Ovary (tissue), 9 donors: ENCODE results near the gene KCNAB1. TPM values are rescaled to one million over a fixed set of nuclear protein-coding genes. Genes with fewer than 3 reads are reported as not detected.

Experiments
- DNase-seq, 5 donors: peaks; one replicate each; pipeline ENCODE4 v3.0.0-alpha.2; 2019 to 2020
- H3K27ac ChIP-seq, 2 donors: fragments of 200-600 bp; one replicate each; pipeline versions ENCODE4 v1.5.1 to v1.8.0; 2019 to 2022
- H3K27me3 ChIP-seq: fragments of 200-600 bp; one replicate; pipeline ENCODE4 v1.8.0; 2022
- H3K36me3 ChIP-seq: fragments of 200-600 bp; sonication (generic); one replicate; pipeline ENCODE4 v1.5.1; 2019
- H3K4me1 ChIP-seq: one replicate; pipeline ENCODE4 v1.8.1; 2013; ENCODE audit warnings: mild to moderate bottlenecking, moderate library complexity; ENCODE audit not compliant: insufficient read depth
- H3K4me3 ChIP-seq: fragments of 200-600 bp; sonication (generic); one replicate; pipeline ENCODE4 v1.5.1; 2017
- H3K9me3 ChIP-seq, 2 donors: fragments of 200-600 bp in 1 of 2; sonication (generic) in 1 of 2; one replicate each; pipeline versions ENCODE4 v1.5.1 to v1.8.1; 2013 to 2019; ENCODE audit warnings: mild to moderate bottlenecking in 1 of 2, moderate library complexity in 1 of 2
- EP300 ChIP-seq: sonication (generic); formaldehyde crosslinking; IDR thresholded peaks from one replicate; pipeline ENCODE4 v1.6.1; 2017; ENCODE audit warnings: antibody characterized with exemption
- POLR2A ChIP-seq: fragments of 450-650 bp; IDR thresholded peaks from one replicate; pipeline ENCODE4 v1.6.1; 2017; ENCODE audit warnings: antibody characterized with exemption, mild to moderate bottlenecking, moderate library complexity
- WGBS, 3 donors: extraction: QIAGEN DNeasy Blood & Tissue Kit in 1 of 3; methylation state at CpG; one replicate each; pipeline versions ENCODE4 v1.1.5 to v1.1.7; 2013 to 2017; 5-methylcytosine and 5-hydroxymethylcytosine counted together
- intact Hi-C, 4 donors: fragments of 100-400 bp; cut with DNase I; formaldehyde crosslinking; loops; one replicate each; pipeline versions ENCODE4 v1.11.0 to v1.15.1; 2022 to 2023
- polyA plus RNA-seq, 2 donors: library from polyadenylated mRNA; stranded (reverse); fragments of 200-250 nt in 1 of 2; fragments of 350-450 nt in 1 of 2; fragmentation: Illumina TruSeq in 1 of 2; extraction: RNeasy Lipid Tissue Mini Kit (QIAGEN cat#74804) in 1 of 2; gene quantifications; one replicate each; pipeline ENCODE4 v1.2.3, GENCODE V29; 2013 to 2014
- total RNA-seq, 7 donors: library from RNA; depleted of rRNA in 2 of 7; stranded (reverse); fragments of >200 nt in 2 of 7; fragmentation: NEBNext Ultra II Directional in 3 of 7; extraction: Animal tissue kit (Norgen Biotek cat#: 25700) in 3 of 7; gene quantifications; one replicate each; pipeline versions ENCODE4 v1.1.0 to v1.2.4, GENCODE V29; 2016 to 2023
- TF ChIP-seq, protein P1 (sequence below), 3 donors: fragments of 450-650 bp in 2 of 3; fragments of 200-600 bp in 1 of 3; IDR thresholded peaks; one replicate each; pipeline versions ENCODE4 v1.5.1 to v1.8.0; 2016 to 2022; ENCODE audit warnings: antibody characterized with exemption in 3 of 3, mild to moderate bottlenecking in 1 of 3
- donor health status: DM: no; HTN: no; CAD: no; lungs with moderate emphysema.
- donor health status: DM: no; HTN: no; CAD: no.
- donor health status: Bipolar disorder and iron deficiency.
- donor health status: DM: yes; HTN: yes; CAD: no.
- donor health status: DM: no; HTN: no; CAD: no.
- donor health status: DM: yes; HTN: yes; CAD: no.

KCNAB1 gene
- total and polyA plus RNA-seq, 9 donors: 0.60 to 8.0 (median 2.4) TPM

DNA sequence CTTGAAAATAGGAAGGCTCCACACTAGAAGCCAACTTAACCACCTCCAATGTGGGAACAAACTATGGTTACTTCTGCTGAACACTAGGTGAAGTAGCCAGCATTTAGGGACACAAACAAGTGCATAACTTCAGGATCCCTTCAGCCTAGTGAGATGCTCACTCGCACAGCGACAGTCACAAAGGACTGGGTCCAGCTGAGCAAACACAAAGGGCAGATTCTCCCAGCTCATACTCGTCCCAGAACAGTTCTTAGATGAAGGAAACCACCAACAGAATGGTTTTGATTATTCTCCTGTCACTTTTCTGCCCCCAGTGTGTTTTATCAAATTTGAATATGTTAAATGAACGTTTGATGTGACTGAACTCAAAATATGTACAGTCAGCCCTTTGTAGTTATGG lies 201.6 kb downstream of the KCNAB1 start:
- intact Hi-C loops: no loop called here
- DNase-seq: no peak
- TF ChIP-seq, protein P1, sequence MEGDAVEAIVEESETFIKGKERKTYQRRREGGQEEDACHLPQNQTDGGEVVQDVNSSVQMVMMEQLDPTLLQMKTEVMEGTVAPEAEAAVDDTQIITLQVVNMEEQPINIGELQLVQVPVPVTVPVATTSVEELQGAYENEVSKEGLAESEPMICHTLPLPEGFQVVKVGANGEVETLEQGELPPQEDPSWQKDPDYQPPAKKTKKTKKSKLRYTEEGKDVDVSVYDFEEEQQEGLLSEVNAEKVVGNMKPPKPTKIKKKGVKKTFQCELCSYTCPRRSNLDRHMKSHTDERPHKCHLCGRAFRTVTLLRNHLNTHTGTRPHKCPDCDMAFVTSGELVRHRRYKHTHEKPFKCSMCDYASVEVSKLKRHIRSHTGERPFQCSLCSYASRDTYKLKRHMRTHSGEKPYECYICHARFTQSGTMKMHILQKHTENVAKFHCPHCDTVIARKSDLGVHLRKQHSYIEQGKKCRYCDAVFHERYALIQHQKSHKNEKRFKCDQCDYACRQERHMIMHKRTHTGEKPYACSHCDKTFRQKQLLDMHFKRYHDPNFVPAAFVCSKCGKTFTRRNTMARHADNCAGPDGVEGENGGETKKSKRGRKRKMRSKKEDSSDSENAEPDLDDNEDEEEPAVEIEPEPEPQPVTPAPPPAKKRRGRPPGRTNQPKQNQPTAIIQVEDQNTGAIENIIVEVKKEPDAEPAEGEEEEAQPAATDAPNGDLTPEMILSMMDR (IDR thresholded peaks at IDR 0.05): no peak
- TF ChIP-seq EP300 (no peak), POLR2A (no peak)
- Histone ChIP-seq H3K27me3 (no peaks in the 10 kb centered on the region), H3K4me1 (no peaks in the 10 kb centered on the region), H3K4me3 (no peak overlapping the region), H3K36me3 (no peaks in the 10 kb centered on the region), H3K9me3 (no peaks in the 10 kb centered on the region), H3K27ac (no peak overlapping the region)
- WGBS, 3 donors: 57 to 70% (median 62%) methylated on average over 4 of the region's 4 CpGs

DNA sequence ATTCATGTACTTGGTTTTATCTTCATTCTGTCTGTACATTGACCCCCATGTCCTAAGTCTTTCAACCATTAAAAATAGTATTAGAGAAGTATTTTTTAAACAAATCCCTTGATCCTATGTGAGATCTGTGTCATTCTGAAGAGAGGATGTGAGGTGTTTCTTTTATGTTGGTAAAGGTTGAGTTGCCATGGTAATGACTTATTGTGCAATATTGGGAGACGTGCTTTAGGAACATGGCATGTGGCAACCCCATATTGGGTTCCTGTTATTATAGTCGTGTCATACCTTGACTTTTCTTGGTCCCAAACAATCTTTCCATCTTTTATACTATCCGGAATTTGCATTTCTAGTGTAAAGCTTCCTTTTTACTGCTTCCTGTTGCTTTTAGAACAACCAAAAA lies 203.1 kb downstream of the KCNAB1 start:
- 69 to 84% (median 72%) methylated on average over 3 of the region's 3 CpGs for WGBS, 3 donors
- TF ChIP-seq EP300 (no peak), POLR2A (no peak)
- TF ChIP-seq, protein P1 (IDR thresholded peaks at IDR 0.05): no peak
- no peaks in the 10 kb centered on the region for H3K36me3 ChIP-seq
- DNase-seq: no peak
- no peaks in the 10 kb centered on the region for H3K9me3 ChIP-seq
- H3K4me3 ChIP-seq: no peak overlapping the region
- no peaks in the 10 kb centered on the region for H3K27me3 ChIP-seq
- no peak overlapping the region for H3K27ac ChIP-seq
- H3K4me1 ChIP-seq: no peaks in the 10 kb centered on the region
- intact Hi-C loops: no loop called here

DNA sequence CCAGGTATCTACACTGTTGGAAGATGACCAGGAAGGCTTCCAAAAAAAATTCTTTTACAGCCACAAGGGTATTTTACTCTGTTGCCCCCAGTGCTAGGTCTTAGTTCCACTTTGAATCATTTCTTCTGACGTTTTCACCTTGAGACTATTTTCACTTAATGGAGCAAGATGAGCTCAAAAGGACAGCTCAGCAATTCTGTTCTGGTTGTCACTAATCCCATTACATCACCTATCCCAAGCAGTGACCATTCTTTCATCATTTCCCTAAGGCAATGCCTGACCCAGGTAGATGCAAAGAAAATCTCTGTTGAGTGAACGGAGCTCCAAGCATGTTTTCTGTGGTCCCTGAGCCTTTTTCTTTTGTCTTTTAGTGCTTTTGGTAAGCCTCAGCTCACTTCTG lies 210.0 kb downstream of the KCNAB1 start:
- Histone ChIP-seq H3K36me3 (no peaks in the 10 kb centered on the region), H3K4me1 (no peaks in the 10 kb centered on the region), H3K27ac (no peak overlapping the region), H3K27me3 (no peaks in the 10 kb centered on the region), H3K4me3 (no peak overlapping the region), H3K9me3 (no peaks in the 10 kb centered on the region)
- TF ChIP-seq EP300 (no peak), POLR2A (no peak)
- TF ChIP-seq, protein P1 (IDR thresholded peaks at IDR 0.05): no peak
- intact Hi-C loops: no loop called here
- no peak for DNase-seq
- WGBS, 3 donors: 83 to 91% (median 88%) methylated on average over 2 of the region's 2 CpGs

- intact Hi-C loops: no loop called here
- WGBS, 3 donors: 68 to 94% (median 75%) methylated on average over 3 of the region's 3 CpGs
- no peak overlapping the region for H3K4me3 ChIP-seq
- no peaks in the 10 kb centered on the region for H3K9me3 ChIP-seq
- TF ChIP-seq POLR2A (no peak), EP300 (no peak)
- TF ChIP-seq, protein P1 (IDR thresholded peaks at IDR 0.05): no peak
- no peaks in the 10 kb centered on the region for H3K36me3 ChIP-seq
- DNase-seq: no peak
- no peaks in the 10 kb centered on the region for H3K4me1 ChIP-seq
- no peak overlapping the region for H3K27ac ChIP-seq
- H3K27me3 ChIP-seq: no peaks in the 10 kb centered on the region
Observed at GRCh38 chr3:156332304-156332703, 211.9 kb downstream of the KCNAB1 start.
